ENCODE results near the gene SMIM21. TPM values are rescaled to one million over a fixed set of nuclear protein-coding genes. Genes with fewer than 3 reads are reported as not detected.

The SMIM21 gene
- total RNA-seq, 4 donors from 2014 or later: not detected

- no peak for TF ChIP-seq CTCF (IDR thresholded peaks at IDR 0.05; ENCODE audit: low read depth)
Measured at GRCh38 chr18:75377258-75377657, 50.2 kb downstream of the SMIM21 start.

- TF ChIP-seq CTCF (IDR thresholded peaks at IDR 0.05; ENCODE audit: low read depth): no peak
Measured at GRCh38 chr18:75376004-75376403, 51.5 kb downstream of the SMIM21 start.

GRCh38 chr18:75375341-75375740, 52.2 kb downstream of the SMIM21 start:
- TF ChIP-seq CTCF (IDR thresholded peaks at IDR 0.05; ENCODE audit: low read depth): no peak

- TF ChIP-seq CTCF (IDR thresholded peaks at IDR 0.05; ENCODE audit: low read depth): no peak
Measured at GRCh38 chr18:75374466-75374865, 53.0 kb downstream of the SMIM21 start.

GRCh38 chr18:75369026-75369721, 58.3 kb downstream of the SMIM21 start:
- no peak for TF ChIP-seq CTCF (IDR thresholded peaks at IDR 0.05; ENCODE audit: low read depth)

GRCh38 chr18:75365837-75366236, 61.7 kb downstream of the SMIM21 start:
- TF ChIP-seq CTCF (IDR thresholded peaks at IDR 0.05; ENCODE audit: low read depth): no peak

GRCh38 chr18:75365254-75365629, 62.3 kb downstream of the SMIM21 start:
- no peak for TF ChIP-seq CTCF (IDR thresholded peaks at IDR 0.05; ENCODE audit: low read depth)
